HL-60 (cell line): Measurements from ENCODE around the gene FABP1.

Experiments
- CTCF ChIP-seq: IDR thresholded peaks from one replicate; pipeline ENCODE4 v1.5.1; 2011; ENCODE audit warnings: low read length, control low read depth, inconsistent platforms; ENCODE audit not compliant: insufficient read depth
- REST ChIP-seq: IDR thresholded peaks from 2 replicates; pipeline ENCODE4 v1.6.1; 2012; ENCODE audit warnings: low read depth; ENCODE audit not compliant: insufficient replicate concordance

GRCh38 chr2:88108796-88109195 lies 19.1 kb downstream of the FABP1 start:
- TF ChIP-seq CTCF, result no peak
- no peak for TF ChIP-seq REST
